ENCODE measurements around the gene GNGT1.

GNGT1 gene

DNA sequence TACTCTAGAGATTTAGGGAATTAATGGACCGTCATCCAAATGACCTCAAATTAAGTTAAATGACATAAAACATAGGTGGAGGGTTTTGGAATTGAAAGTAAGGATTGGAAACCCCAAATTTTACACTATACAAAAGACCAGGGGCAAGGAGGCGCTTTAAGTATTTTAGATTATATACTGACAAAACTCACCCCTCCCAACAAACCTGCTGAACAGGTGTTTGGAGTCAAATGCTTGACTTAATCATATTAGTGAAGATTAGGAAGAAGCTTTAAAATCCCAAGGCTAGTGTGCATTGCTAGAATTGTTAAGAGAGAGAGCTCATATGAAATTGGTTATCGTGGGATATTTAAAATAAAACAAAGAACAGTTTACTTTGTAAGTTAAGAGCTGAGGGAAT is at the start of gene GNGT1:
Gene GNGT1 (plus strand): TSS at position 301 of the 400 bp plus-strand sequence. CDS start 180 bp downstream, outside the sequence.
- ChIA-PET POLR2A (no interaction called here), CTCF (interaction anchor here (0.9 kb wide), 1 partner anchor 14 kb away, joined by 3 read pairs; no protein-coding TSS in a partner anchor)
- DNase-seq (ENCODE audit: extremely low spot score): no peak
- no peak for TF ChIP-seq NFRKB (IDR thresholded peaks at IDR 0.05)
- TF ChIP-seq PKNOX1 (IDR thresholded peaks at IDR 0.05): no peak
- no peak for TF ChIP-seq ZNF384 (IDR thresholded peaks at IDR 0.05)
- no peak for TF ChIP-seq ELF4 (IDR thresholded peaks at IDR 0.05)
- TF ChIP-seq FOXK2 (IDR thresholded peaks at IDR 0.05): no peak
- TF ChIP-seq HDGF (IDR thresholded peaks at IDR 0.05; ENCODE audit: borderline replicate concordance): no peak
- no peak for TF ChIP-seq TARDBP (IDR thresholded peaks at IDR 0.05)
- no peak for TF ChIP-seq L3MBTL2 (conservative IDR thresholded peaks at IDR 0.05)
- TF ChIP-seq SUZ12 (IDR thresholded peaks at IDR 0.05): no peak
- TF ChIP-seq ARNT (IDR thresholded peaks at IDR 0.05): no peak
- TF ChIP-seq SP1 (IDR thresholded peaks at IDR 0.05): no peak
- no peak for TF ChIP-seq BHLHE40 (IDR thresholded peaks at IDR 0.05; ENCODE audit: borderline replicate concordance)
- TF ChIP-seq FOXA1 (IDR thresholded peaks at IDR 0.05): no peak
- TF ChIP-seq CTBP1 (IDR thresholded peaks at IDR 0.05; ENCODE audit: borderline replicate concordance): no peak
- no peak for TF ChIP-seq FOXM1 (IDR thresholded peaks at IDR 0.05; ENCODE audit: borderline replicate concordance)
- no peak for TF ChIP-seq LEF1 (IDR thresholded peaks at IDR 0.05; ENCODE audit: borderline replicate concordance)

DNA sequence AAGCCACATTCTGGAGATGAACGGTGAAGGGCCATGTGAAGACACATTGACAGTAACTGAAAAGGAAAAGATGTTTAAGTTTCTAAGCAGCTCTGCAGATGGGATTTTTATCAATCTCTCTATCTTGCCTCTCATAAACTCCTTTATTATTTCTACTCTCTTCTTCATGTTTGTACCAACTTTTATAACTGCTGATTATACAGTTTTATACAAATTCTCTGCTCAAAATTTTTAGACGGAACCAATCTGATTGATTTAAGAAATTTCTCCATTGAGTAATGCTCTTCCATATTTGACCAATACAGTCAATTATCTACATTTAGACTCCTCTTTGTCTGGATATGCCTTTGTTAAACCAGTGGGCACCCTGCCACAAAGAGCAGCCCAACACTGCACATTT is 47.5 kb upstream of the GNGT1 start:
- no peak for DNase-seq (ENCODE audit: extremely low spot score)
- POLR2A ChIA-PET: no interaction called here
- CTCF ChIA-PET: interaction anchor here (0.6 kb wide), 1 partner anchor 1488 kb away, joined by 3 read pairs; no protein-coding TSS in a partner anchor
- TF ChIP-seq ZNF384 (IDR thresholded peaks at IDR 0.05) (no peak), SP1 (IDR thresholded peaks at IDR 0.05) (no peak), FOXK2 (IDR thresholded peaks at IDR 0.05) (no peak), SUZ12 (IDR thresholded peaks at IDR 0.05) (no peak), ELF4 (IDR thresholded peaks at IDR 0.05) (no peak)

DNA sequence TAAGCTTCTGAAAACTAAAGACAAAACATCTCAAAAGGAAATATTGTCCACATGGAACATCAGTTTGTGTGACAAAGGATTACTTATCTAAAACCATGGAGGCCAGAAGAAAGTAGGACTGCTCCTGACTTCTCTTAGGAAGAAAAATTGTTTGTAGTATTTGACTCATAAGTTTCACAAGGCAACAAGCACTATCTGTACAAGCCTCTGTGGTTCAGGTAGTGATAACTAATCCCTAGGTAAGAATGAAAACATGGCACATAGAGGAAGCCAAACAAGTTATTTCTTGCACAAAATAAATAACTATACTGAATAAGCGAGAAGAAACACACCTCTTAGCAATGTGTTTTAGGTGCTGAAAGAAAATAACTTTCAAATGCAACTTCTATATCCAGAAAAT is 46.1 kb upstream of the GNGT1 start:
- POLR2A ChIA-PET: no interaction called here
- no peak for DNase-seq (ENCODE audit: extremely low spot score)
- TF ChIP-seq SP1 (IDR thresholded peaks at IDR 0.05): no peak
- no peak for TF ChIP-seq L3MBTL2 (conservative IDR thresholded peaks at IDR 0.05)
- TF ChIP-seq PKNOX1 (IDR thresholded peaks at IDR 0.05): no peak
- no peak for TF ChIP-seq BHLHE40 (IDR thresholded peaks at IDR 0.05; ENCODE audit: borderline replicate concordance)
- no peak for TF ChIP-seq CTBP1 (IDR thresholded peaks at IDR 0.05; ENCODE audit: borderline replicate concordance)
- TF ChIP-seq HDGF (IDR thresholded peaks at IDR 0.05; ENCODE audit: borderline replicate concordance): no peak
- TF ChIP-seq TARDBP (IDR thresholded peaks at IDR 0.05): no peak
- no peak for TF ChIP-seq ZNF384 (IDR thresholded peaks at IDR 0.05)
- no peak for TF ChIP-seq NFRKB (IDR thresholded peaks at IDR 0.05)
- TF ChIP-seq ARNT (IDR thresholded peaks at IDR 0.05): no peak
- no peak for TF ChIP-seq FOXK2 (IDR thresholded peaks at IDR 0.05)
- no peak for TF ChIP-seq SUZ12 (IDR thresholded peaks at IDR 0.05)
- TF ChIP-seq ELF4 (IDR thresholded peaks at IDR 0.05): no peak
- CTCF ChIA-PET: no interaction called here

DNA sequence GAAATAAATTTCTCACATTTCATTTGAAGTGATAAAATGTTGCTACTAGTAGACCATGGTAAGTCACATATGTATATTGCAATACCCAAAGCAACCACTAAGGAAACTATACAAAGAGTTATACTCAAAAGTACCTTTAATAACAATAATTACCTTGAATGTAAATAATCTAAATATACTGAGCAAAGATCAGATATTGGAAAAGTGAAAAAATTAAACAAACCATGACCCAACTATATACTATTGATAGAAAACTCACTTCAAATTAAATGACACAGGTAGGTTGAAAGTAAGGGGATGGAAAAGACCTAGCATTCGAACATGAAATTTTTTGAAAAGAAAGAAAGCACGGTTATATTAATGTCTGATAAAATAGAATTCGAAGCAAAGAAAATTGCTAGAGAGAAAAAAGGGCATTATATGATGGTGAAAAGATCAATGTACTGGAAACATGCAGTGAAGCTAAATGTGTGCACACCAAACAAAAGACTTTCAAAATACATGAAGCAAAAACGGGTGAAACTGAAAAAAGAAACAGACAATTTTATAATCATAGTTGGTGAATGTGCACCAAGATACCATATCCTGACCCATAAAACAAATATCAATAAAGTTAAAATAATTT is 44.9 kb upstream of the GNGT1 start:
- no peak for DNase-seq (ENCODE audit: extremely low spot score)
- ChIA-PET POLR2A (no interaction called here), CTCF (interaction anchor here (0.6 kb wide), 1 partner anchor 14 kb away, joined by 3 read pairs; no protein-coding TSS in a partner anchor)
- no peak for TF ChIP-seq L3MBTL2 (conservative IDR thresholded peaks at IDR 0.05)
- TF ChIP-seq ELF4 (IDR thresholded peaks at IDR 0.05): no peak
- TF ChIP-seq SUZ12 (IDR thresholded peaks at IDR 0.05): no peak
- TF ChIP-seq BHLHE40 (IDR thresholded peaks at IDR 0.05; ENCODE audit: borderline replicate concordance): no peak
- no peak for TF ChIP-seq FOXM1 (IDR thresholded peaks at IDR 0.05; ENCODE audit: borderline replicate concordance)
- no peak for TF ChIP-seq PKNOX1 (IDR thresholded peaks at IDR 0.05)
- no peak for TF ChIP-seq NFRKB (IDR thresholded peaks at IDR 0.05)
- no peak for TF ChIP-seq SP1 (IDR thresholded peaks at IDR 0.05)
- TF ChIP-seq HDGF (IDR thresholded peaks at IDR 0.05; ENCODE audit: borderline replicate concordance): no peak

- ChIA-PET POLR2A (no interaction called here), CTCF (no interaction called here)
- no peak for TF ChIP-seq TARDBP (IDR thresholded peaks at IDR 0.05)
- no peak for DNase-seq (ENCODE audit: extremely low spot score)
These were observed 43.7 kb upstream of the GNGT1 start for GRCh38 chr7:93862651-93863050.

DNA sequence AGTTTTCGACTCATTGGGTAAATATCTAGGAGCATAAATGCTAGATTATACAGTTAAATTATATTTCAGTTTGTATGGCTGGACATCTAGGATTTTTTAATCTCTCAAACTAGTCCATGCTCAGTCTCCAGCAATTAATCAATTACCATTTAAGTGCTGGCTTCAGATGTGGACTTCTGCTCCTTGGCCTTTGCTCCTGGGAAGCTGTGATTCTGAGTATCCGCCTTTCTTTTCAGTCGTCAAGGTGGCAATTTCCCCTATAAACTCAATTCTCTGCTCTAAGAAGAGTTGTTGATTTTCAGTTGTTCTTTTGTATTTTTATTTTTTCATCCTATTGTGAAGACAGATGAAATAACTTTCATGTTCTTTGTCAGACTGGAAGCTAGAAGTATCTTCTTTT is 39.5 kb upstream of the GNGT1 start:
- ChIA-PET CTCF (no interaction called here), POLR2A (no interaction called here)
- DNase-seq (ENCODE audit: extremely low spot score): no peak
- no peak for TF ChIP-seq ELF4 (IDR thresholded peaks at IDR 0.05)
- TF ChIP-seq BHLHE40 (IDR thresholded peaks at IDR 0.05; ENCODE audit: borderline replicate concordance): no peak
- TF ChIP-seq PKNOX1 (IDR thresholded peaks at IDR 0.05): no peak

Measured in HEK293T (cell line).